Fibroblast of skin of scalp (primary cell): ENCODE measurements around the gene CDKN1A.
A peak's percentile ranks its signal among the peaks of the same experiment; 100 is the strongest.
"Not testable (repeated sequence)": the region's sequence is repeated elsewhere in the genome, so short reads cannot be mapped to it uniquely, and the experiment has no call there.

Experiments
- DNase-seq: peaks from one replicate; pipeline ENCODE4 v3.0.0-alpha.2; 2013

The CDKN1A gene

GRCh38 chr6:36721369-36722140 lies 43.0 kb downstream of the CDKN1A start:
- no peak for DNase-seq

DNA sequence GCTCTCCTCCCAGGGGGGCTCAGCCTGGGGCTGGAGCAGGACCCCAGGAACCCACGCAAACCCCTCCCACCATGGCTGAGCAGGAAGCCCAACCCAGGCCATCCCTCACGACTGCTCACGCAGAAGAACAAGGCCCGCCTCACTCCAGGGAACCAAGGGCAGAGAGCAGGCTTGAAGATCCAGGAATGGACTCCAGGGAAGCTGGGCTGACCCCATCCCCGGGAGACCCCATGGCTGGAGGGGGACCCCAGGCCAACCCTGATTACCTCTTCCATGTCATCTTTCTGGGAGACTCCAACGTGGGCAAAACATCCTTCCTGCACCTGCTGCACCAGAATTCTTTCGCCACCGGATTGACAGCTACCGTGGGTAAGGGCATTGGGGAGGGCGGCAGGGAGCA lies 43.9 kb downstream of the CDKN1A start:
- no peak for DNase-seq

GRCh38 chr6:36722879-36723278 lies 44.4 kb downstream of the CDKN1A start:
- DNase-seq = no peak

DNA sequence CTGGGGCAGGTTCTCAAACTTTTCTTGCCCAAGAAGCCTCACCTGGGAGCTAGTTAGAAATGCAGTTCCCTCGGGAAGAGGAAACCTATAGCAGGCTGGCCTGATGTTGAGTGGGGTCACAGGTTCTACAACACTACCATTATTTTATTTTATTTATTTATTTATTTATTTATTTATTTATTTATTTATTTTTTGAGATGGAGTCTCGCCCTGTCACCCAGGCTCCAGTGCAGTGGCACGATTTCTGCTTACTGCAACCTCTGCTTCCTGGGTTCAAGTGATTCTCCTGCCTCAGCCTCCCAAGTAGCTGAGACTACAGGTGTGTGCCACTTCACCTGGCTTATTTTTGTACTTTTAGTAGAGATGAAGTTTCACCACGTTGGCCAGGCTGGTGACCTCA lies 45.5 kb downstream of the CDKN1A start:
- not testable (repeated sequence) for DNase-seq

- peak; percentile 58 for DNase-seq
Measured at GRCh38 chr6:36724514-36725390, 46.2 kb downstream of the CDKN1A start.

- DNase-seq = no peak
Measured at GRCh38 chr6:36725581-36725980, 47.1 kb downstream of the CDKN1A start.

GRCh38 chr6:36727505-36728021 lies 49.0 kb downstream of the CDKN1A start:
- DNase-seq = peak; percentile 64

GRCh38 chr6:36728289-36729160 lies 50.0 kb downstream of the CDKN1A start:
- no peak for DNase-seq

GRCh38 chr6:36729161-36729524 lies 50.6 kb downstream of the CDKN1A start:
- DNase-seq = peak; percentile 65

GRCh38 chr6:36730424-36731380 lies 52.2 kb downstream of the CDKN1A start:
- no peak for DNase-seq

GRCh38 chr6:36731622-36732310 lies 53.3 kb downstream of the CDKN1A start:
- no peak for DNase-seq

GRCh38 chr6:36733300-36733699 lies 54.8 kb downstream of the CDKN1A start:
- no peak for DNase-seq

DNA sequence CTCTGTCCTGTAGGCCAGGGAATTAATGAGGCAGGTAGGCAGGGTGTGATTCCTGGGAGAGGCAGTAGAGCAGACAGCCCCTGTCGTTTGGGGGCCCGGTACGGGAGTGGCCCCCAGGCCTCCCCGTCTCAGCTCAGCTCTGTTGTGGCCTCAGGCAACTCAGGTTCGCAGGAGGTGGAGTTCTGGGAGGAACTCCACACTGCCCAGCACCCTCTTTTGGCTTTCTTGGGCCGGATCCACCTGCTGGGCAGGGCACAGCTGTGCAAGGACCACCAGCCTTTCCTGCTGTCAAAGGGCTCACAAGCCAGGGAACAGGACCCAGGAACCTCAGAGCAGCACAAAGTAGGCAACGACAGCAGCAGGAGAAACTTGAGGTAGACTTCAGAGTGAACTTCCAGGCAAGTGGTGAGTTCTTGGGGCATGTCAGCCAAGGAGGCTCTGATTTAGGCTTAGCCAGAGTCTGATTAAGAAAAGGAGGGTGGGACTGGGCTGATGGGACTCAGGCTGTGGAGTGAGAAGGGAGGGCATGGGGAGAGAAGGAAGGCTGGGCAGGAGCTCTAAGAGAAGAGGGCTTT lies 56.1 kb downstream of the CDKN1A start:
- no peak for DNase-seq

- DNase-seq = peak; percentile 74
Measured at GRCh38 chr6:36735110-36736071, 56.9 kb downstream of the CDKN1A start.
